Upper lobe of left lung (tissue), 4 donors: Measurements from ENCODE around the gene LSM12.

Experiments used
- CTCF ChIP-seq, 6 experiments: fragments of 450-650 bp in 4 of 6; fragments of 200-600 bp in 2 of 6; sonication (generic) in 2 of 6; IDR thresholded peaks; one replicate each; pipeline ENCODE4 v1.5.1; 2016 to 2019; ENCODE audit warnings: antibody characterized with exemption in 6 of 6
- EP300 ChIP-seq, 4 donors: sonication (generic); formaldehyde crosslinking; IDR thresholded peaks; one replicate each; pipeline ENCODE4 v1.5.1; 2017; ENCODE audit warnings: antibody characterized with exemption in 4 of 4, control low read depth in 2 of 4
- POLR2AphosphoS5 ChIP-seq, 2 donors: sonication (generic); formaldehyde crosslinking; IDR thresholded peaks; one replicate each; pipeline ENCODE4 v1.5.1; 2017; ENCODE audit warnings: antibody characterized with exemption in 2 of 2

- TF ChIP-seq POLR2AphosphoS5 (IDR thresholded peaks at IDR 0.05) = no peak
- no peak for TF ChIP-seq CTCF (IDR thresholded peaks at IDR 0.05)
- TF ChIP-seq EP300 (IDR thresholded peaks at IDR 0.05) = no peak
Observed at GRCh38 chr17:44081681-44082080, 15.2 kb upstream of the LSM12 start.
